Measurements from ENCODE around the gene HIP1R. TPM values are rescaled to one million over a fixed set of nuclear protein-coding genes. Genes with fewer than 3 reads are reported as not detected.
"Not testable (repeated sequence)": the region's sequence is repeated elsewhere in the genome, so short reads cannot be mapped to it uniquely, and the experiment has no call there.

HIP1R gene
- total RNA-seq, 4 donors from 2014 or later: 162 to 289 (median 200) TPM

GRCh38 chr12:122899887-122900286 lies 64.6 kb downstream of the HIP1R start:
- H3K27me3 ChIP-seq: no peaks in the 10 kb centered on the region
- no peaks in the 10 kb centered on the region for H3K36me3 ChIP-seq
- WGBS: 91% methylated on average over 6 of the region's 6 CpGs
- peaks cover 12% of the 10 kb centered on the region for H3K4me1 ChIP-seq
- H3K9me3 ChIP-seq: no peaks in the 10 kb centered on the region
- no peak overlapping the region for H3K4me3 ChIP-seq
- TF ChIP-seq, protein P1, sequence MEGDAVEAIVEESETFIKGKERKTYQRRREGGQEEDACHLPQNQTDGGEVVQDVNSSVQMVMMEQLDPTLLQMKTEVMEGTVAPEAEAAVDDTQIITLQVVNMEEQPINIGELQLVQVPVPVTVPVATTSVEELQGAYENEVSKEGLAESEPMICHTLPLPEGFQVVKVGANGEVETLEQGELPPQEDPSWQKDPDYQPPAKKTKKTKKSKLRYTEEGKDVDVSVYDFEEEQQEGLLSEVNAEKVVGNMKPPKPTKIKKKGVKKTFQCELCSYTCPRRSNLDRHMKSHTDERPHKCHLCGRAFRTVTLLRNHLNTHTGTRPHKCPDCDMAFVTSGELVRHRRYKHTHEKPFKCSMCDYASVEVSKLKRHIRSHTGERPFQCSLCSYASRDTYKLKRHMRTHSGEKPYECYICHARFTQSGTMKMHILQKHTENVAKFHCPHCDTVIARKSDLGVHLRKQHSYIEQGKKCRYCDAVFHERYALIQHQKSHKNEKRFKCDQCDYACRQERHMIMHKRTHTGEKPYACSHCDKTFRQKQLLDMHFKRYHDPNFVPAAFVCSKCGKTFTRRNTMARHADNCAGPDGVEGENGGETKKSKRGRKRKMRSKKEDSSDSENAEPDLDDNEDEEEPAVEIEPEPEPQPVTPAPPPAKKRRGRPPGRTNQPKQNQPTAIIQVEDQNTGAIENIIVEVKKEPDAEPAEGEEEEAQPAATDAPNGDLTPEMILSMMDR (IDR thresholded peaks at IDR 0.05): no peak
- TF ChIP-seq POLR2AphosphoS5 (IDR thresholded peaks at IDR 0.05) (no peak), EP300 (IDR thresholded peaks at IDR 0.05) (no peak), POLR2A (IDR thresholded peaks at IDR 0.05) (no peak)
- H3K27ac ChIP-seq: no peak overlapping the region
- DNase-seq (ENCODE audit: low spot score in 2 of 2): peak in 1 of 2 donors; percentile 16

DNA sequence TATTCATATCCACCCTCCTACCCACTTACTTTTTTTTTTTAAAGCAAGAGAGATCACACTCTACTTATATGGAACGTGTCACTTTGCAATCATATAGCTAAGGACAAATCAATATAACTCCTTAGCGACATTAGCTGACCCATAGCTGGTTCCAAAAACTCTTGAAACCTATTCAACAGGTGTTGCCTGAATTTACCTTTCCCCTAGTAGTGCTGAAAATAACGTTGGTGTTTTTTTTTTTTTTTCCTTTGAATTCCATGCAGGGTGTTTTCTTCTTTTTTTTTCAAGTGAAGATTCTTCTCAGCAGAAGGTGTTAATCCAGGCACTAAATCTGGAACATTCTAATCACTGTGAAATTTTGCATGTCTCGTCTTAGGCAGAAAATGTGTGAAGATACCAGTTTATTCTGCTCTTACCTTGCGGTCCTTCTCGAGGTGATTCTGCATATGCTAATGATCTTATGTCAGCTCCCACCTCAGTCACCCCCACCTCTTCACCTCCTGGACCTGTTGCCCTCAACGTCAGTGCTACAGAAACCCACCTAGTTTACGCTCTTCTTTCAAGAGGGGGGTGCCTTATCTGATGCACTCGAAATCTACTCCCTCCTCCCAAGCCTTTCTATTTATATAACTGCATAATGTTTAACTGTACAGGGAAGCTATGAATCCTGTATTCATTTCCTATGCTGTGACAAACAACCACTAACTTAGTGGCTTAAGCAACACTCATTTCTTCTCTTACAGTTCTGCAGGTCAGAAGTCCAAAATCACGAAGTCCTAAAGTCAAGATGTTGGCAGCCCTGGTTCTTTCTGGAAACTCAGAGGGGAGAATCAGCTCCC lies 67.8 kb downstream of the HIP1R start:
- TF ChIP-seq POLR2A (IDR thresholded peaks at IDR 0.05) (no peak), POLR2AphosphoS5 (IDR thresholded peaks at IDR 0.05) (no peak), EP300 (IDR thresholded peaks at IDR 0.05) (no peak)
- TF ChIP-seq, protein P1 (IDR thresholded peaks at IDR 0.05): no peak
- no peak for DNase-seq (ENCODE audit: low spot score in 2 of 2)
- 50% methylated on average over 10 of the region's 10 CpGs for WGBS
- Histone ChIP-seq H3K27me3 (no peaks in the 10 kb centered on the region), H3K27ac (no peak overlapping the region), H3K9me3 (no peaks in the 10 kb centered on the region), H3K4me1 (peaks cover 3% of the 10 kb centered on the region), H3K36me3 (no peaks in the 10 kb centered on the region), H3K4me3 (no peak overlapping the region)

DNA sequence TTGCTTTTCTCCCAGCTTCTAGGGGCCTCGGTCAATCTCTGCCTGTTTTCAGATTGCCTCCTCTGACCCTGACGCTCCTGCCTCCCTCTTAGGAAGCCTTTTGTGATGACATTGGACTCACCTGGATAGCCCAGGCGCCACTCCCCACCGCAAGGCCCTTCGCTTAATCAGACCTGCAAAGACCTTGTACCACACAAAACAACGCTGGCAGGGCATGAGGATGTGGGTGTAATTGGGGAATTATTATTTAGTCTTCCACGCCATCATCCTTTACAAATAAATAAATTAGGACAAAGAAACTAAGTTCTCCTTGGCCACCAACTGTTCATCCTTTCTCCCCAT lies 68.4 kb downstream of the HIP1R start:
- no peak overlapping the region for H3K27ac ChIP-seq
- H3K36me3 ChIP-seq: no peaks in the 10 kb centered on the region
- TF ChIP-seq POLR2A (IDR thresholded peaks at IDR 0.05): no peak
- TF ChIP-seq EP300 (IDR thresholded peaks at IDR 0.05): no peak
- TF ChIP-seq, protein P1 (IDR thresholded peaks at IDR 0.05): no peak
- no peak for TF ChIP-seq POLR2AphosphoS5 (IDR thresholded peaks at IDR 0.05)
- DNase-seq (ENCODE audit: low spot score in 2 of 2): peak in 1 of 2 donors; percentile 18
- H3K9me3 ChIP-seq: no peaks in the 10 kb centered on the region
- 79% methylated on average over 7 of the region's 7 CpGs for WGBS
- H3K27me3 ChIP-seq: no peaks in the 10 kb centered on the region
- no peaks in the 10 kb centered on the region for H3K4me1 ChIP-seq
- H3K4me3 ChIP-seq: no peak overlapping the region

GRCh38 chr12:122905258-122905657 lies 70.0 kb downstream of the HIP1R start:
- H3K9me3 ChIP-seq; H3K4me1 ChIP-seq; H3K4me3 ChIP-seq; DNase-seq (ENCODE audit: low spot score in 2 of 2); H3K27me3 ChIP-seq; H3K27ac ChIP-seq; H3K36me3 ChIP-seq: not testable (repeated sequence)
- WGBS: 92% methylated on average over 5 of the region's 5 CpGs

- Histone ChIP-seq H3K36me3 (no peaks in the 10 kb centered on the region), H3K27ac (no peak overlapping the region), H3K4me1 (no peaks in the 10 kb centered on the region), H3K4me3 (no peak overlapping the region), H3K9me3 (no peaks in the 10 kb centered on the region), H3K27me3 (no peaks in the 10 kb centered on the region)
- DNase-seq (ENCODE audit: low spot score in 2 of 2): no peak
- no peak for TF ChIP-seq POLR2A (IDR thresholded peaks at IDR 0.05)
- TF ChIP-seq, protein P1 (IDR thresholded peaks at IDR 0.05): no peak
- no peak for TF ChIP-seq EP300 (IDR thresholded peaks at IDR 0.05)
- TF ChIP-seq POLR2AphosphoS5 (IDR thresholded peaks at IDR 0.05): no peak
- WGBS: 77% methylated on average over 6 of the region's 6 CpGs
These were observed 73.7 kb downstream of the HIP1R start for GRCh38 chr12:122908915-122909314.

Measured in suprapubic skin (tissue), 4 donors.